ENCODE data around the gene HMGXB4. TPM values are rescaled to one million over a fixed set of nuclear protein-coding genes. Genes with fewer than 3 reads are reported as not detected.

Gene HMGXB4
- total RNA-seq, 1 donor, result 19.2 TPM

- Histone ChIP-seq H3K9me3 (ENCODE audit: low read depth, low read length) (no peaks in the 10 kb centered on the region), H3K4me1 (ENCODE audit: insufficient read depth, low read length) (no peaks in the 10 kb centered on the region), H2AFZ (ENCODE audit: low read length) (no peak overlapping the region), H4K20me1 (ENCODE audit: insufficient read depth, low read length) (peaks cover 17% of the 10 kb centered on the region), H3K79me2 (ENCODE audit: insufficient read depth, low read length) (peaks cover 52% of the 10 kb centered on the region), H3K27ac (ENCODE audit: low read depth, low read length) (no peak overlapping the region), H3K36me3 (ENCODE audit: insufficient read depth, low read length) (peaks cover 80% of the 10 kb centered on the region), H3K27me3 (ENCODE audit: insufficient read depth, low read length) (no peaks in the 10 kb centered on the region), H3K4me2 (ENCODE audit: insufficient read depth, low read length) (no peak overlapping the region), H3K4me3 (ENCODE audit: insufficient read depth, low read length) (no peak overlapping the region)
- no peak for TF ChIP-seq CTCF (IDR thresholded peaks at IDR 0.05; ENCODE audit: extremely low read depth, low read depth, low read length)
- peak; percentile 77 for DNase-seq (ENCODE audit: insufficient read length, low spot score, missing footprints)
Observed at GRCh38 chr22:35322126-35322525, 64.8 kb downstream of the HMGXB4 start.

- Histone ChIP-seq H2AFZ (ENCODE audit: low read length) (no peak overlapping the region), H3K4me1 (ENCODE audit: insufficient read depth, low read length) (no peaks in the 10 kb centered on the region), H3K27ac (ENCODE audit: low read depth, low read length) (no peak overlapping the region), H3K9me3 (ENCODE audit: low read depth, low read length) (no peaks in the 10 kb centered on the region), H3K36me3 (ENCODE audit: insufficient read depth, low read length) (peaks cover 83% of the 10 kb centered on the region), H3K79me2 (ENCODE audit: insufficient read depth, low read length) (peaks cover 45% of the 10 kb centered on the region), H4K20me1 (ENCODE audit: insufficient read depth, low read length) (peaks cover 17% of the 10 kb centered on the region), H3K4me3 (ENCODE audit: insufficient read depth, low read length) (no peak overlapping the region), H3K4me2 (ENCODE audit: insufficient read depth, low read length) (no peak overlapping the region), H3K27me3 (ENCODE audit: insufficient read depth, low read length) (no peaks in the 10 kb centered on the region)
- peak; percentile 31 for DNase-seq (ENCODE audit: insufficient read length, low spot score, missing footprints)
- TF ChIP-seq CTCF (IDR thresholded peaks at IDR 0.05; ENCODE audit: extremely low read depth, low read depth, low read length), result no peak
Observed at GRCh38 chr22:35322893-35323292, 65.6 kb downstream of the HMGXB4 start.

- H4K20me1 ChIP-seq (ENCODE audit: insufficient read depth, low read length), result peaks cover 17% of the 10 kb centered on the region
- no peak overlapping the region for H3K4me2 ChIP-seq (ENCODE audit: insufficient read depth, low read length)
- peaks cover 83% of the 10 kb centered on the region for H3K36me3 ChIP-seq (ENCODE audit: insufficient read depth, low read length)
Observed at GRCh38 chr22:35323305-35323704, 66.0 kb downstream of the HMGXB4 start.

GRCh38 chr22:35324067-35324466 lies 66.8 kb downstream of the HMGXB4 start:
- Histone ChIP-seq H3K4me2 (ENCODE audit: insufficient read depth, low read length) (no peak overlapping the region), H3K9me3 (ENCODE audit: low read depth, low read length) (no peaks in the 10 kb centered on the region), H3K4me1 (ENCODE audit: insufficient read depth, low read length) (no peaks in the 10 kb centered on the region), H2AFZ (ENCODE audit: low read length) (no peak overlapping the region), H3K27me3 (ENCODE audit: insufficient read depth, low read length) (no peaks in the 10 kb centered on the region), H3K4me3 (ENCODE audit: insufficient read depth, low read length) (no peak overlapping the region), H3K27ac (ENCODE audit: low read depth, low read length) (no peak overlapping the region), H3K79me2 (ENCODE audit: insufficient read depth, low read length) (peaks cover 33% of the 10 kb centered on the region), H4K20me1 (ENCODE audit: insufficient read depth, low read length) (peaks cover 16% of the 10 kb centered on the region), H3K36me3 (ENCODE audit: insufficient read depth, low read length) (peaks cover 82% of the 10 kb centered on the region)
- peak; percentile 42 for DNase-seq (ENCODE audit: insufficient read length, low spot score, missing footprints)
- TF ChIP-seq CTCF (IDR thresholded peaks at IDR 0.05; ENCODE audit: extremely low read depth, low read depth, low read length), result no peak

More at GRCh38 chr22:35323305-35323704, 66.0 kb downstream of the HMGXB4 start:
- Histone ChIP-seq H3K9me3 (ENCODE audit: low read depth, low read length) (no peaks in the 10 kb centered on the region), H3K79me2 (ENCODE audit: insufficient read depth, low read length) (peaks cover 40% of the 10 kb centered on the region), H2AFZ (ENCODE audit: low read length) (no peak overlapping the region), H3K4me3 (ENCODE audit: insufficient read depth, low read length) (no peak overlapping the region), H3K27ac (ENCODE audit: low read depth, low read length) (no peak overlapping the region), H3K4me1 (ENCODE audit: insufficient read depth, low read length) (no peaks in the 10 kb centered on the region), H3K27me3 (ENCODE audit: insufficient read depth, low read length) (no peaks in the 10 kb centered on the region)
- DNase-seq (ENCODE audit: insufficient read length, low spot score, missing footprints), result no peak
- TF ChIP-seq CTCF (IDR thresholded peaks at IDR 0.05; ENCODE audit: extremely low read depth, low read depth, low read length), result no peak
